GM18907 (cell line): ENCODE results near the gene WIZ.

Experiments used
- ATAC-seq: cut with Tn5 transposase; IDR thresholded peaks from one replicate; pipeline ENCODE4 v1.9.1; 2021; ENCODE audit warnings: mild to moderate bottlenecking, moderate library complexity; ENCODE audit not compliant: unreplicated experiment

Gene WIZ

GRCh38 chr19:15430526-15431120 is 19.1 kb downstream of the WIZ start:
- ATAC-seq = no peak

- ATAC-seq = no peak
These were observed 19.8 kb downstream of the WIZ start for GRCh38 chr19:15429825-15430467.

GRCh38 chr19:15428956-15429824 is 20.6 kb downstream of the WIZ start:
- ATAC-seq = no peak

- ATAC-seq = no peak
These were observed 21.7 kb downstream of the WIZ start for GRCh38 chr19:15427991-15428471.

GRCh38 chr19:15427350-15427700 is 22.4 kb downstream of the WIZ start:
- no peak for ATAC-seq

- ATAC-seq = no peak
These were observed 23.0 kb downstream of the WIZ start for GRCh38 chr19:15426485-15427349.

- no peak for ATAC-seq
These were observed 24.3 kb downstream of the WIZ start for GRCh38 chr19:15425321-15425950.

GRCh38 chr19:15424692-15425272 is 25.0 kb downstream of the WIZ start:
- ATAC-seq = no peak

GRCh38 chr19:15424121-15424520 is 25.6 kb downstream of the WIZ start:
- ATAC-seq = no peak

- no peak for ATAC-seq
These were observed 26.6 kb downstream of the WIZ start for GRCh38 chr19:15423130-15423529.

- no peak for ATAC-seq
These were observed 27.3 kb downstream of the WIZ start for GRCh38 chr19:15422296-15423075.

GRCh38 chr19:15421721-15422260 is 28.0 kb downstream of the WIZ start:
- ATAC-seq = no peak

- ATAC-seq = no peak
These were observed 28.5 kb downstream of the WIZ start for GRCh38 chr19:15421136-15421695.

GRCh38 chr19:15419413-15420025 is 30.2 kb downstream of the WIZ start:
- no peak for ATAC-seq

GRCh38 chr19:15418579-15419412 is 31.0 kb downstream of the WIZ start, which contains the start of gene AKAP8L:
AKAP8L (minus strand) TSS chr19:15418988; CDS start chr19:15418923, 65 bp downstream.
- ATAC-seq = peak; percentile 90

GRCh38 chr19:15418231-15418578 is 31.6 kb downstream of the WIZ start:
- ATAC-seq = no peak

GRCh38 chr19:15417699-15418098 is 32.1 kb downstream of the WIZ start:
- ATAC-seq = no peak
